Colonic mucosa (tissue), 4 donors: ENCODE results near the gene LGI1. TPM values are rescaled to one million over a fixed set of nuclear protein-coding genes. Genes with fewer than 3 reads are reported as not detected.
A peak's percentile ranks its signal among the peaks of the same experiment; 100 is the strongest.

Experiments used
- DNase-seq: peaks from one replicate; pipeline ENCODE4 v3.0.0-alpha.2; 2020
- H3K27ac ChIP-seq: fragments of 200-600 bp; one replicate; pipeline ENCODE4 v1.8.0; 2021
- H3K27me3 ChIP-seq: fragments of 200-600 bp; one replicate; pipeline ENCODE4 v1.8.0; 2021
- H3K36me3 ChIP-seq: fragments of 200-600 bp; one replicate; pipeline ENCODE4 v1.8.0; 2021
- H3K4me1 ChIP-seq: fragments of 200-600 bp; one replicate; pipeline ENCODE4 v1.8.0; 2021; ENCODE audit warnings: mild to moderate bottlenecking
- H3K4me3 ChIP-seq: fragments of 200-600 bp; one replicate; pipeline ENCODE4 v1.8.0; 2021
- H3K9ac ChIP-seq, 2 donors: one replicate each; pipeline ENCODE4 v1.7.0; 2013; ENCODE audit warnings: control low read depth in 2 of 2, low read depth in 2 of 2, low read length in 2 of 2
- H3K9me3 ChIP-seq: fragments of 200-600 bp; one replicate; pipeline ENCODE4 v1.8.0; 2021
- CTCF ChIP-seq: fragments of 200-600 bp; IDR thresholded peaks from one replicate; pipeline ENCODE4 v1.8.0; 2022; ENCODE audit warnings: antibody characterized with exemption, mild to moderate bottlenecking
- intact Hi-C: fragments of 100-400 bp; cut with DNase I; formaldehyde crosslinking; loops from one replicate; pipeline ENCODE4 v1.14.1; 2022
- total RNA-seq, 2 donors: library from RNA; stranded (reverse); fragmentation: NEBNext Ultra II Directional in 1 of 2; extraction: Animal tissue kit (Norgen Biotek cat#: 25700) in 1 of 2; gene quantifications; one replicate each; pipeline ENCODE4 v1.2.1, GENCODE V29; 2021
- donor health status: healthy.
- donor health status: DM: no; HTN: no; CAD: no.
- donor health status: DM: no; HTN: no; CAD: no.

The LGI1 gene
- total RNA-seq, result under 1 TPM; 0.47 to 0.98 TPM

- no peaks in the 10 kb centered on the region for H3K36me3 ChIP-seq
- no peaks in the 10 kb centered on the region for H3K4me1 ChIP-seq
- intact Hi-C loops, result no loop called here
- peak within 1 kb of the TSS in 1 of 2 donors; percentile 19 for H3K9ac ChIP-seq
- no peak for TF ChIP-seq CTCF
- H3K27me3 ChIP-seq, result peaks cover 4% of the 10 kb centered on the region
- H3K27ac ChIP-seq, result no peak within 1 kb of the TSS
- H3K9me3 ChIP-seq, result no peaks in the 10 kb centered on the region
- H3K4me3 ChIP-seq, result no peak within 1 kb of the TSS
- DNase-seq, result no peak
These were observed at the start of gene LGI1 for GRCh38 chr10:93757801-93758507. Gene LGI1, plus strand, starts transcription at chr10:93757936. Its CDS starts 209 bp downstream, at chr10:93758145.

- DNase-seq, result no peak
- Histone ChIP-seq H3K27me3 (no peaks in the 10 kb centered on the region), H3K4me1 (no peaks in the 10 kb centered on the region), H3K4me3 (no peak overlapping the region), H3K9me3 (no peaks in the 10 kb centered on the region), H3K27ac (no peak overlapping the region), H3K9ac (no peak overlapping the region), H3K36me3 (no peaks in the 10 kb centered on the region)
- intact Hi-C loops, result no loop called here
- TF ChIP-seq CTCF, result no peak
These were observed 47.3 kb upstream of the LGI1 start for GRCh38 chr10:93710333-93710909.

- no peaks in the 10 kb centered on the region for H3K27me3 ChIP-seq
- TF ChIP-seq CTCF, result no peak
- H3K9me3 ChIP-seq, result no peaks in the 10 kb centered on the region
- no peak for DNase-seq
- intact Hi-C loops, result no loop called here
- no peak overlapping the region for H3K4me3 ChIP-seq
- no peaks in the 10 kb centered on the region for H3K4me1 ChIP-seq
- no peak overlapping the region for H3K27ac ChIP-seq
- no peaks in the 10 kb centered on the region for H3K36me3 ChIP-seq
- H3K9ac ChIP-seq, result no peak overlapping the region
These were observed 45.8 kb upstream of the LGI1 start for GRCh38 chr10:93711891-93712290.

- Histone ChIP-seq H3K36me3 (no peaks in the 10 kb centered on the region), H3K27ac (no peak overlapping the region), H3K4me1 (no peaks in the 10 kb centered on the region), H3K27me3 (no peaks in the 10 kb centered on the region), H3K9me3 (no peaks in the 10 kb centered on the region), H3K4me3 (no peak overlapping the region), H3K9ac (no peak overlapping the region)
- no peak for TF ChIP-seq CTCF
- DNase-seq, result no peak
- intact Hi-C loops, result no loop called here
These were observed 45.1 kb upstream of the LGI1 start for GRCh38 chr10:93712593-93712992.

- DNase-seq, result no peak
These were observed 42.4 kb upstream of the LGI1 start for GRCh38 chr10:93715345-93715744.

More at GRCh38 chr10:93715345-93715744, 42.4 kb upstream of the LGI1 start:
- Histone ChIP-seq H3K9ac (no peak overlapping the region), H3K27ac (no peak overlapping the region), H3K4me3 (no peak overlapping the region), H3K9me3 (no peaks in the 10 kb centered on the region), H3K36me3 (no peaks in the 10 kb centered on the region), H3K4me1 (no peaks in the 10 kb centered on the region), H3K27me3 (no peaks in the 10 kb centered on the region)
- intact Hi-C loops, result no loop called here
- no peak for TF ChIP-seq CTCF
